ENCODE data around the gene INTS2.

DNA sequence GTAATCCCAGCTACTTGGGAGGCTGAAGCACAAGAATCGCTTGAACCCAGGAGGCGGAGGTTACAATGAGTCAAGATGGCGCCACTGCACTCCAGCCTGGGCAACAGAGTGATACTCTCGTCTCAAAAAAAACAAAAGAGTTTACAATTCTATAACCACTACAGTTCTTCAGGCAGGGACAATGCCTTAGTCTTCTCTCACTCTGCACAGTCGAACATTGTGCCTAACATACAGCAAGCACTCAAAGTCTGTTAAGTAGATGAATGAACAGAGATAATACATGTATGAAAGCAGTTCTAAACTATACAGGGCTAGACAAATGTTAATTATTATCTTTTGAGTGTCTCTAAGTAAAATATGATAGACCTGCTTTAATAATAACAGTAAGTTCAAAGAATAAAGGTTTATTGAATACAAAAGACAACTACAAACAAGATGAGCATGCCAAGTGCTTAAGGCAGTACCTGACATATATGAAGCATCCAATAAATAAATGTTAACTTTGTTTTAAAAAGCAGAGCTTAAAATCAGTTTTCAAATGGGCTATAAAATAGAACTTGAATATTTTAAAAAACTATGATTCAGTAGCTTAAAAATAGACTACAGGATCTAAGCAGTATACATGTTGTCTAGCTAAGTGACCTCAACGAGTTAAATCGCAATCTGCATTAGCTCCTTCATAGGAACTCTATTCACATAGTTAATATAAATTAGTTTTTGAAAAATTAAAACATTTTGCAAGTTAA, 19.3 kb downstream of the INTS2 start:
- TF ChIP-seq, protein P1, sequence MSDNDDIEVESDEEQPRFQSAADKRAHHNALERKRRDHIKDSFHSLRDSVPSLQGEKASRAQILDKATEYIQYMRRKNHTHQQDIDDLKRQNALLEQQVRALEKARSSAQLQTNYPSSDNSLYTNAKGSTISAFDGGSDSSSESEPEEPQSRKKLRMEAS (IDR thresholded peaks at IDR 0.05; ENCODE audit: low read depth, low read length), result no peak
- TF ChIP-seq, protein P2, sequence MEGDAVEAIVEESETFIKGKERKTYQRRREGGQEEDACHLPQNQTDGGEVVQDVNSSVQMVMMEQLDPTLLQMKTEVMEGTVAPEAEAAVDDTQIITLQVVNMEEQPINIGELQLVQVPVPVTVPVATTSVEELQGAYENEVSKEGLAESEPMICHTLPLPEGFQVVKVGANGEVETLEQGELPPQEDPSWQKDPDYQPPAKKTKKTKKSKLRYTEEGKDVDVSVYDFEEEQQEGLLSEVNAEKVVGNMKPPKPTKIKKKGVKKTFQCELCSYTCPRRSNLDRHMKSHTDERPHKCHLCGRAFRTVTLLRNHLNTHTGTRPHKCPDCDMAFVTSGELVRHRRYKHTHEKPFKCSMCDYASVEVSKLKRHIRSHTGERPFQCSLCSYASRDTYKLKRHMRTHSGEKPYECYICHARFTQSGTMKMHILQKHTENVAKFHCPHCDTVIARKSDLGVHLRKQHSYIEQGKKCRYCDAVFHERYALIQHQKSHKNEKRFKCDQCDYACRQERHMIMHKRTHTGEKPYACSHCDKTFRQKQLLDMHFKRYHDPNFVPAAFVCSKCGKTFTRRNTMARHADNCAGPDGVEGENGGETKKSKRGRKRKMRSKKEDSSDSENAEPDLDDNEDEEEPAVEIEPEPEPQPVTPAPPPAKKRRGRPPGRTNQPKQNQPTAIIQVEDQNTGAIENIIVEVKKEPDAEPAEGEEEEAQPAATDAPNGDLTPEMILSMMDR (IDR thresholded peaks at IDR 0.05; ENCODE audit: low read depth, low read length), result no peak
- TF ChIP-seq POLR2A (IDR thresholded peaks at IDR 0.05; ENCODE audit: extremely low read depth, insufficient read length), result no peak

Measured in NB4 (cell line).